DMS53 treated with DMSO at 0.1 percent for 48 hours (cell line): ENCODE data around the gene HRH2.

ENCODE experiments used
- DNase-seq: peaks from one replicate; lab custom pipeline; 2025; ENCODE audit not compliant: unreplicated experiment; lab: John Stamatoyannopoulos, UW

Gene HRH2

GRCh38 chr5:175674731-175675346, 17.0 kb downstream of the HRH2 start:
- DNase-seq: no peak

- no peak for DNase-seq
Observed at GRCh38 chr5:175675873-175676272, 18.0 kb downstream of the HRH2 start.

- no peak for DNase-seq
Observed at GRCh38 chr5:175677571-175677970, 19.7 kb downstream of the HRH2 start.

- DNase-seq: no peak
Observed at GRCh38 chr5:175678074-175678473, 20.2 kb downstream of the HRH2 start.

- no peak for DNase-seq
Observed at GRCh38 chr5:175679411-175679810, 21.5 kb downstream of the HRH2 start.

GRCh38 chr5:175680020-175680419, 22.1 kb downstream of the HRH2 start:
- no peak for DNase-seq

GRCh38 chr5:175680463-175680862, 22.6 kb downstream of the HRH2 start:
- no peak for DNase-seq

GRCh38 chr5:175681045-175681967, 23.4 kb downstream of the HRH2 start:
- DNase-seq: no peak

- DNase-seq: no peak
Observed at GRCh38 chr5:175681968-175682340, 24.1 kb downstream of the HRH2 start.

- no peak for DNase-seq
Observed at GRCh38 chr5:175682664-175683063, 24.8 kb downstream of the HRH2 start.

GRCh38 chr5:175683231-175683630, 25.4 kb downstream of the HRH2 start:
- DNase-seq: no peak

- DNase-seq: no peak
Observed at GRCh38 chr5:175683921-175684320, 26.1 kb downstream of the HRH2 start.

- no peak for DNase-seq
Observed at GRCh38 chr5:175684931-175685330, 27.1 kb downstream of the HRH2 start.

GRCh38 chr5:175685701-175686350, 28.0 kb downstream of the HRH2 start:
- DNase-seq: no peak

GRCh38 chr5:175686396-175686795, 28.5 kb downstream of the HRH2 start:
- DNase-seq: no peak

- no peak for DNase-seq
Observed at GRCh38 chr5:175686826-175687225, 29.0 kb downstream of the HRH2 start.

- DNase-seq: no peak
Observed at GRCh38 chr5:175687231-175687701, 29.4 kb downstream of the HRH2 start.

GRCh38 chr5:175688352-175689146, 30.7 kb downstream of the HRH2 start:
- no peak for DNase-seq

- DNase-seq: no peak
Observed at GRCh38 chr5:175689147-175689991, 31.5 kb downstream of the HRH2 start.

GRCh38 chr5:175690025-175690424, 32.2 kb downstream of the HRH2 start:
- DNase-seq: no peak
